SIG-M5 treated with dmso at 0.1 percent for 504 hours (cell line): Measurements from ENCODE around the gene INTS11.

Source experiments
- DNase-seq: peaks from one replicate; lab custom pipeline; 2025; ENCODE audit not compliant: unreplicated experiment; lab: John Stamatoyannopoulos, UW

Gene INTS11

GRCh38 chr1:1314678-1315335 lies 9.7 kb downstream of the INTS11 start:
- no peak for DNase-seq

- DNase-seq = no peak
Measured at GRCh38 chr1:1314237-1314586, 10.2 kb downstream of the INTS11 start.

GRCh38 chr1:1313500-1314236 lies 10.8 kb downstream of the INTS11 start:
- no peak for DNase-seq

- no peak for DNase-seq
Measured at GRCh38 chr1:1312450-1313314, 11.8 kb downstream of the INTS11 start.

- DNase-seq = no peak
Measured at GRCh38 chr1:1311107-1312104, 13.1 kb downstream of the INTS11 start.

GRCh38 chr1:1310476-1311053 lies 13.9 kb downstream of the INTS11 start:
- no peak for DNase-seq

- DNase-seq = no peak
Measured at GRCh38 chr1:1310109-1310385, 14.4 kb downstream of the INTS11 start.

GRCh38 chr1:1309251-1310108 lies 15.0 kb downstream of the INTS11 start:
- no peak for DNase-seq

- no peak for DNase-seq
Measured at GRCh38 chr1:1308756-1309250, 15.7 kb downstream of the INTS11 start.

GRCh38 chr1:1307923-1308755 lies 16.3 kb downstream of the INTS11 start, which contains the start of the genes ACAP3 and PUSL1:
TSS of gene ACAP3 (minus strand) at chr1:1307930. CDS start at chr1:1307815, 115 bp downstream.
TSS of gene PUSL1 (plus strand) at chr1:1308597. CDS start at chr1:1308644, 47 bp downstream.
- DNase-seq = peak; percentile 90

GRCh38 chr1:1307261-1307922 lies 17.1 kb downstream of the INTS11 start:
- DNase-seq = no peak

GRCh38 chr1:1306661-1307260 lies 17.7 kb downstream of the INTS11 start:
- DNase-seq = no peak

GRCh38 chr1:1306070-1306660 lies 18.3 kb downstream of the INTS11 start:
- DNase-seq = peak; percentile 35

- DNase-seq = peak; percentile 59
Measured at GRCh38 chr1:1305300-1306069, 19.0 kb downstream of the INTS11 start.

GRCh38 chr1:1304331-1305299 lies 19.8 kb downstream of the INTS11 start:
- DNase-seq = no peak
